ENCODE results near the gene COG1.
A peak's percentile ranks its signal among the peaks of the same experiment; 100 is the strongest.
"Not testable (repeated sequence)": the region's sequence is repeated elsewhere in the genome, so short reads cannot be mapped to it uniquely, and the experiment has no call there.

COG1 gene, protein sequence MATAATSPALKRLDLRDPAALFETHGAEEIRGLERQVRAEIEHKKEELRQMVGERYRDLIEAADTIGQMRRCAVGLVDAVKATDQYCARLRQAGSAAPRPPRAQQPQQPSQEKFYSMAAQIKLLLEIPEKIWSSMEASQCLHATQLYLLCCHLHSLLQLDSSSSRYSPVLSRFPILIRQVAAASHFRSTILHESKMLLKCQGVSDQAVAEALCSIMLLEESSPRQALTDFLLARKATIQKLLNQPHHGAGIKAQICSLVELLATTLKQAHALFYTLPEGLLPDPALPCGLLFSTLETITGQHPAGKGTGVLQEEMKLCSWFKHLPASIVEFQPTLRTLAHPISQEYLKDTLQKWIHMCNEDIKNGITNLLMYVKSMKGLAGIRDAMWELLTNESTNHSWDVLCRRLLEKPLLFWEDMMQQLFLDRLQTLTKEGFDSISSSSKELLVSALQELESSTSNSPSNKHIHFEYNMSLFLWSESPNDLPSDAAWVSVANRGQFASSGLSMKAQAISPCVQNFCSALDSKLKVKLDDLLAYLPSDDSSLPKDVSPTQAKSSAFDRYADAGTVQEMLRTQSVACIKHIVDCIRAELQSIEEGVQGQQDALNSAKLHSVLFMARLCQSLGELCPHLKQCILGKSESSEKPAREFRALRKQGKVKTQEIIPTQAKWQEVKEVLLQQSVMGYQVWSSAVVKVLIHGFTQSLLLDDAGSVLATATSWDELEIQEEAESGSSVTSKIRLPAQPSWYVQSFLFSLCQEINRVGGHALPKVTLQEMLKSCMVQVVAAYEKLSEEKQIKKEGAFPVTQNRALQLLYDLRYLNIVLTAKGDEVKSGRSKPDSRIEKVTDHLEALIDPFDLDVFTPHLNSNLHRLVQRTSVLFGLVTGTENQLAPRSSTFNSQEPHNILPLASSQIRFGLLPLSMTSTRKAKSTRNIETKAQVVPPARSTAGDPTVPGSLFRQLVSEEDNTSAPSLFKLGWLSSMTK

GRCh38 chr17:73192894-73193701 lies at the start of gene COG1:
COG1 (plus strand) TSS chr17:73193055; CDS start chr17:73193070, 15 bp downstream.
- DNase-seq, result peak; percentile 88

DNA sequence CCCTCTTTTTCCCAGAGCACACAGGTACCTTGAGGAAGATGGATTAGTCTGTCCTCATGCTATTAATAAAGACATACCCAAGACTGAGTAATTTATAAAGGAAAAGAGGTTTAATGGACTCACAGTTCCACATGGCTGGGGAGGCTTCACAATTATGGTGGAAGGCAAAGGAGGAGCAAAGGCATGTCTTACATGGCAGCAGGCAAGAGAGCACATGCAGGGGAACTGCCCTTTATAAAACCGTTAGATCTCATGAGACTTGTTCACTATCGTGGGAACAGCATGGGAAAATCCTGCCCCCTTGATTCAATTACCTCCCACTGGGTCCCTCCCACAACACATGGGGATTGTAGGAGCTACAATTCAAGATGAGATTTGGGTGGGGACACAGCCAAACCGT lies 48.6 kb upstream of the COG1 start:
- not testable (repeated sequence) for DNase-seq

DNA sequence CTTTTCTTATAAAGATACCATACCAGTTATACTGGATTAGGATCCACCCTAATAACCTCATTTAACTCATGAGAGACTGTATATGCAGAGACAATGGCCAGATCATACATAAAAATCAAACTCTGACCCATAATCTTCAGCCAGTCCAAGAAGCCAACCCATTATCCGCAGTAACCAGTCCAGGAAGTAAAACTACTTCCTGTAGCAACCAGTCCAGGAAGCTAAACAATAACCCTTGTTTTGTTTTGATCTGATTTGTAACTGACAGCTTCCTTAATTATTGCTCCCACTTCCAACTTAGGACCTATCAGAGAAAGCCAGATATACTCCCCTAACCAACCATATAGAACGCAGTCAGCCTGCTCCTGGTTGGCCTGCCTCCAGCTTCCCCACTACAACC lies 47.2 kb upstream of the COG1 start:
- no peak for DNase-seq

GRCh38 chr17:73147791-73148190 lies 45.1 kb upstream of the COG1 start:
- DNase-seq, result not testable (repeated sequence)

- no peak for DNase-seq
Observed at GRCh38 chr17:73148540-73149334, 44.1 kb upstream of the COG1 start.

GRCh38 chr17:73150622-73151300 lies 42.1 kb upstream of the COG1 start:
- DNase-seq, result not testable (repeated sequence)

DNA sequence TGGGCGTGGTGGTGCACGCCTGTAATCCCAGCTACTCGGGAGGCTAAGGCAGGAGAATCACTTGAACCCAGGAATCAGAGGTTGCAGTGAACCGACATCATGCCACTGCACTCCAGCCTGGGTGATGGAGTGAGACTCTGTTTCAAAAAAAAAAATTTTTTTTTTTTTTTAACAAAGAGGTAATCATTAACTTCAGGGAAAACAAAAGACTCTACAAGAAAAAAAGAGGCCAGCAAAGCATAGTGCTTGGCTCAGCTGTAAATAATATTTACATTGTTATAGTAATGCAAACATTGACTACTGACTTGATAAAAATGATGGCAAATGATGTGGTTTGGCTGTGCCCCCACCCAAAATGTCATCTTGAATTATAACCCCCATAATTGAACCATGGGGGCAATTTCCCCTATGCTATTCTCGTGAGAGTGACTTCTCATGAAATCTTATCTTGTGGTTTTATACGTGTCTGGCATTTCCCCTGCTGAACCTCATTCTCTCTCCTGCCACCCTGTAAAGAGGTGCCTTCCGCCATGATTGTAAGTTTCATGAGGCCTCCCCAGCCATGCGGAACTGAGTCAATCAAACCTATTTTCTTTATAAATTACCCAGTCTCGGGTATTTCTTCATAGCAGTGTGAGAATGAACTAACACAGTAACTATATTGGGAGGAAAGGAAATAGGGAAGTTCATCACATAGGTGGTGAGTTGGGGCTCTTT lies 40.8 kb upstream of the COG1 start:
- no peak for DNase-seq

DNA sequence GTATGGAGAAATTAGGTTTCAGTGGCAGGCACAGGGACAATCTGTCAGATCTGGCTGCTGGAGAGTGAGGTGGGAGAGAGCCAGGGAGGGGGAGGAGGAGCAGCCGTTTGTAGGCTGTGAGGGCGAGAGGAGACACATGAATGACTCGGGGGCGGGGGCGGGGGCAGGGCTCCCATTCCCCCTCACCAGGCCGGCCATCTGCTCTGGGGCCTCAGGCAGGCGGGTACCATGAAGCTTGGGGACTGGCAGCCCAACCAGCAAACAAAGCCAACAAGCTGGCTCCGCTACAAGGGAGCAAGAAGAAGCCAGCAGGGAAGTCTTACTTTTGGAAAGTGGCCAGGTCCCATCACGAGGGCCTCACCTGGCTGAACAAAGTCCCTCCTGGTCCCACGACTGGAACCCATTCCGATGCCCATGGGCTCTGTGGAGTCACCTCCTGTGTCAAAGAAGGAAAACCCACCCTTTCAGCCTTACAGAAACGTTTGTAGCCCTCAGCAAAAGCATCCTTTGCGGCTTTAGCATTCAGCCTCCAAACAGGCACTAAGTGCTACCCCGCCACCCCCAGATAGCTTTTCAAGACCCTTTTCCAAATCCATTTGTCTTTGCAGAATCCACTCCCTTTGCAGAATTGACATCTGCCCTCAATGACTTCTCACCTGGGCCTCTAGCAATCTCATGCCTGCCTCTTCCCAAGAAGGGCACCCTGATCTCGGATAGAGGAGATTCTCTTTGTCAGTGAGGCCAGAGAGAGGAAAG lies 37.3 kb upstream of the COG1 start:
- DNase-seq, result no peak

- DNase-seq, result peak; percentile 63
Observed at GRCh38 chr17:73156166-73156840, 36.6 kb upstream of the COG1 start.

GRCh38 chr17:73156887-73157520 lies 35.9 kb upstream of the COG1 start:
- DNase-seq, result no peak

DNA sequence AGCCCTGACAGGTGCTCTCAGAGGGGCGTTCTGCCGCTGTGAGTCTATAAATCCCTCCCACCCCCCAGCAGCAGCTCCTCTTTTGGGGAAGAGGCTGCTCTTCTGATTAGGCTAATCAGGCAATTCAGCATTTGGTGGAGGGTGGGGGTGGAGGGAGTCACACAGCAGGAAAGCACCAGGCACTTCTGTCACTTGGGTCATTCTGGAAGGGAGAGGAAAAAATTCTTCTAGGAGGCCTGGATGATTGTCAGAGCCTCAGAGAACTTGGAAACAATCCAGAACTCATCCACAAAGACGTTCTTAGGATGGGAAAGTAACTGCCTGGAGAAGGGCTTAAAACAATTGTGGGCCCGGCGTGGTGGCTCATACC lies 35.3 kb upstream of the COG1 start:
- no peak for DNase-seq

DNA sequence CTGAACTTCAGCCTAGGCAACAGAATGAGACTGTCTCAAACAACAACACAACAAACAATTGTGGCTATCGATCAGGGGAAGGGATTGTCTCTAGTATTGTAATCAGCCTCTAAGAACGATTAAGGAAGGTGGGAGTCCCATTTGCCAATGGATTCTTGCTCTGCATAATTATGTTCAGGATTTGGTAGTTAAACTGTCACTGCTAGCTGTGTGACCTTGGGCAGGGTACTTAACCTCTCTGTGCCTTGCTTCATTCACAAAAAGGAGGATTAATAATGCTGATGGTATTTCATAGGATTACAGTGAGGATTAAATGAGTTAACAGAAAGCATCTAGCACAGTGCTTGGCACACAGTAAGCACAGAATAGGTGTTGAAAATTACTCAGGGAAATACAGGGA lies 34.7 kb upstream of the COG1 start:
- no peak for DNase-seq

GRCh38 chr17:73160980-73161630 lies 31.8 kb upstream of the COG1 start:
- no peak for DNase-seq

- no peak for DNase-seq
Observed at GRCh38 chr17:73163043-73163442, 29.8 kb upstream of the COG1 start.

DNA sequence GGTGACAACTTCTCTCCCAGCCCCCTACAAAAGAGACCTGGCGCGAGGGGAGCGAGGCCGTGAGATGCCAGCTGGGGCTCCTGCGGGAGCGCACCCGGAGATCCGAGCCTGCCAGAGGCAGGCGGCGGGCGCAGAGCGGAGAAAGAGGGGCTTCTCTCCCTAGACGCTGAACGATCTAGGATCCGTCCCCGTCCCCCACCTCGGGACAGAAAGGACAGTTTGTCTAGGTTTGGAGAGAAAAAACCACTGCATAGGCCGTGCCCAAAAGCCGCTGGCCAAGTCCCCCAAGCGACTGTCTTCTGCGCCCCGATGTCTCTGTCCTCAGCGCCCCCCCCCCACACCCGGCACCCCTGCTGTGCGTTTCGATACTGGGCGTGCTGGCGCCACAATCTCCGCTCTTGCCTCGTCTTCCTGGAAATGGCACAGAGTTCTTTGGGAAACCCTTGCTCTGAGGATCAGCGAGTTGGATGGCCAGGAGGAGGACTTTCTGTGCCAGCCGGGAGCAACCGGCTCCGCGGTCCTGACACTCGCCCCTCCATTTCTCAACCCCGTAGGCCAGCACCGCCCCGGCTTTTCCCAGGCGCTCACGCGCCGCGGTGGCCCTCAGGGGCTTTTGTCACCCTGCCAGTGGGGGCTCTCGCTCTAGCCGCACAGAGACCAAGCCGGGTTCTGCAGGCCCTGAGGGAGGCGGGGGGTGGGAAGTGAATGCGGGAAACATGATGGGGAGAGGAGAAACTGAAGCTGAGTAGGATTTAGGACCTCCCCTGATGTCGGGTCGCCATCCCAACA lies 27.0 kb upstream of the COG1 start:
- no peak for DNase-seq

DNA sequence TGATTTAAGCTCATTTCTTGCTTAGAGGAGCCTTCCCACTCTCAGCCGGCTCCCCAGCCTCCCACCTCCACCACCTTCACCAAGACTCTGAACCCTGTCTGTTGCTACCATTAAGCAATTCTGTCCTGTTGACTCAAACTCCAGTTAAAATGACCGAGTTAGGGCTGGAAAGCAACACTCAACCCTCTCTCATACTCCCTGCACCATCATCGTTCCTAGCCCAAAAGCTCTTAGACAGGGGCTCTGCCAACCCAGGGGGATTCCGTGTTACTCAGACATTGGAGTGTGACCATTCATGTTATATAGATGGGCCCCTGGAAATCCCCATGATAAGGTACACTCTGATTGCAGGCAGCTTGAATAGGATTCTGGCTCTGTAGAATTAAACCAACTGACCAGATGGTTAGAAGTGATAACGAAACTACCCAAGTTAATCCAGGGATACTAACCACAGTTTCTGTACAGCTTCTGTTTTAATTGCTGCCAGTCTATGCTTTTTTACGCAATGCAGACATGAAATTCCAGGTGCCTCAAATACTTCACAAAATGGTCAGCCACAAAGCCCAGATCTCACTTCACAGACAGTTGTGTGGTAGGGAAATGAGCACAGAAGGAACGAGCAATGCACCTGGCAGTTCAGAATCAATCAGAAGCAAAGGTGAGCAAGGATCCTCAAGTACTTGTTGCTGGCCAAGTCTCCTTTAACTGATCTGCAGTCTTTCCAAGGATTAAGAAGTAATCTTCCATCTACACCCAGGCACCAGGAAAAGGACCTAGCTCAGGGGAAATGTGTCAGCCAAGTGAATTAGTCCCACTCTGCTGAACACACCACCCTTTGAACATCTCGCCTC lies 25.9 kb upstream of the COG1 start:
- no peak for DNase-seq

- no peak for DNase-seq
Observed at GRCh38 chr17:73168667-73169066, 24.2 kb upstream of the COG1 start.
